Ovary (tissue), 9 donors: ENCODE results near the gene FRMD5. TPM values are rescaled to one million over a fixed set of nuclear protein-coding genes. Genes with fewer than 3 reads are reported as not detected.
"Not testable (repeated sequence)": the region's sequence is repeated elsewhere in the genome, so short reads cannot be mapped to it uniquely, and the experiment has no call there.

Source experiments
- DNase-seq, 5 donors: peaks; one replicate each; pipeline ENCODE4 v3.0.0-alpha.2; 2019 to 2020
- H3K27ac ChIP-seq, 2 donors: fragments of 200-600 bp; one replicate each; pipeline versions ENCODE4 v1.5.1 to v1.8.0; 2019 to 2022
- H3K27me3 ChIP-seq: fragments of 200-600 bp; one replicate; pipeline ENCODE4 v1.8.0; 2022
- H3K36me3 ChIP-seq: fragments of 200-600 bp; sonication (generic); one replicate; pipeline ENCODE4 v1.5.1; 2019
- H3K4me1 ChIP-seq: one replicate; pipeline ENCODE4 v1.8.1; 2013; ENCODE audit warnings: mild to moderate bottlenecking, moderate library complexity; ENCODE audit not compliant: insufficient read depth
- H3K4me3 ChIP-seq: fragments of 200-600 bp; sonication (generic); one replicate; pipeline ENCODE4 v1.5.1; 2017
- H3K9me3 ChIP-seq, 2 donors: fragments of 200-600 bp in 1 of 2; sonication (generic) in 1 of 2; one replicate each; pipeline versions ENCODE4 v1.5.1 to v1.8.1; 2013 to 2019; ENCODE audit warnings: mild to moderate bottlenecking in 1 of 2, moderate library complexity in 1 of 2
- EP300 ChIP-seq: sonication (generic); formaldehyde crosslinking; IDR thresholded peaks from one replicate; pipeline ENCODE4 v1.6.1; 2017; ENCODE audit warnings: antibody characterized with exemption
- POLR2A ChIP-seq: fragments of 450-650 bp; IDR thresholded peaks from one replicate; pipeline ENCODE4 v1.6.1; 2017; ENCODE audit warnings: antibody characterized with exemption, mild to moderate bottlenecking, moderate library complexity
- WGBS, 3 donors: extraction: QIAGEN DNeasy Blood & Tissue Kit in 1 of 3; methylation state at CpG; one replicate each; pipeline versions ENCODE4 v1.1.5 to v1.1.7; 2013 to 2017; 5-methylcytosine and 5-hydroxymethylcytosine counted together
- intact Hi-C, 4 donors: fragments of 100-400 bp; cut with DNase I; formaldehyde crosslinking; loops; one replicate each; pipeline versions ENCODE4 v1.11.0 to v1.15.1; 2022 to 2023
- polyA plus RNA-seq, 2 donors: library from polyadenylated mRNA; stranded (reverse); fragments of 200-250 nt in 1 of 2; fragments of 350-450 nt in 1 of 2; fragmentation: Illumina TruSeq in 1 of 2; extraction: RNeasy Lipid Tissue Mini Kit (QIAGEN cat#74804) in 1 of 2; gene quantifications; one replicate each; pipeline ENCODE4 v1.2.3, GENCODE V29; 2013 to 2014
- total RNA-seq, 7 donors: library from RNA; depleted of rRNA in 2 of 7; stranded (reverse); fragments of >200 nt in 2 of 7; fragmentation: NEBNext Ultra II Directional in 3 of 7; extraction: Animal tissue kit (Norgen Biotek cat#: 25700) in 3 of 7; gene quantifications; one replicate each; pipeline versions ENCODE4 v1.1.0 to v1.2.4, GENCODE V29; 2016 to 2023
- TF ChIP-seq, protein P1 (sequence below), 3 donors: fragments of 450-650 bp in 2 of 3; fragments of 200-600 bp in 1 of 3; IDR thresholded peaks; one replicate each; pipeline versions ENCODE4 v1.5.1 to v1.8.0; 2016 to 2022; ENCODE audit warnings: antibody characterized with exemption in 3 of 3, mild to moderate bottlenecking in 1 of 3
- donor health status: DM: no; HTN: no; CAD: no; lungs with moderate emphysema.
- donor health status: DM: no; HTN: no; CAD: no.
- donor health status: Bipolar disorder and iron deficiency.
- donor health status: DM: yes; HTN: yes; CAD: no.
- donor health status: DM: no; HTN: no; CAD: no.
- donor health status: DM: yes; HTN: yes; CAD: no.

Gene FRMD5
- total and polyA plus RNA-seq, 9 donors = 0.12 to 2.2 (median 0.32) TPM

GRCh38 chr15:44227584-44227983 lies 32.5 kb upstream of the FRMD5 start:
- Histone ChIP-seq H3K4me1 (no peaks in the 10 kb centered on the region), H3K36me3 (no peaks in the 10 kb centered on the region), H3K27ac (no peak overlapping the region), H3K27me3 (no peaks in the 10 kb centered on the region), H3K9me3 (no peaks in the 10 kb centered on the region), H3K4me3 (no peak overlapping the region)
- no peak for DNase-seq
- intact Hi-C loops = loop anchor here in 1 of 4 donors (10.0 kb wide), 1 partner anchor 333 kb away; no protein-coding TSS in a partner anchor
- no peak for TF ChIP-seq EP300
- TF ChIP-seq, protein P1, sequence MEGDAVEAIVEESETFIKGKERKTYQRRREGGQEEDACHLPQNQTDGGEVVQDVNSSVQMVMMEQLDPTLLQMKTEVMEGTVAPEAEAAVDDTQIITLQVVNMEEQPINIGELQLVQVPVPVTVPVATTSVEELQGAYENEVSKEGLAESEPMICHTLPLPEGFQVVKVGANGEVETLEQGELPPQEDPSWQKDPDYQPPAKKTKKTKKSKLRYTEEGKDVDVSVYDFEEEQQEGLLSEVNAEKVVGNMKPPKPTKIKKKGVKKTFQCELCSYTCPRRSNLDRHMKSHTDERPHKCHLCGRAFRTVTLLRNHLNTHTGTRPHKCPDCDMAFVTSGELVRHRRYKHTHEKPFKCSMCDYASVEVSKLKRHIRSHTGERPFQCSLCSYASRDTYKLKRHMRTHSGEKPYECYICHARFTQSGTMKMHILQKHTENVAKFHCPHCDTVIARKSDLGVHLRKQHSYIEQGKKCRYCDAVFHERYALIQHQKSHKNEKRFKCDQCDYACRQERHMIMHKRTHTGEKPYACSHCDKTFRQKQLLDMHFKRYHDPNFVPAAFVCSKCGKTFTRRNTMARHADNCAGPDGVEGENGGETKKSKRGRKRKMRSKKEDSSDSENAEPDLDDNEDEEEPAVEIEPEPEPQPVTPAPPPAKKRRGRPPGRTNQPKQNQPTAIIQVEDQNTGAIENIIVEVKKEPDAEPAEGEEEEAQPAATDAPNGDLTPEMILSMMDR (IDR thresholded peaks at IDR 0.05) = no peak
- no peak for TF ChIP-seq POLR2A

GRCh38 chr15:44227001-44227400 lies 31.9 kb upstream of the FRMD5 start:
- H3K9me3 ChIP-seq, H3K4me3 ChIP-seq, H3K4me1 ChIP-seq, H3K27ac ChIP-seq, H3K36me3 ChIP-seq, H3K27me3 ChIP-seq, DNase-seq: not testable (repeated sequence)
- 94 to 99% (median 97%) methylated on average over 4 of the region's 4 CpGs for WGBS, 3 donors
- intact Hi-C loops = loop anchor here in 1 of 4 donors (10.0 kb wide), 1 partner anchor 332 kb away; no protein-coding TSS in a partner anchor

- Histone ChIP-seq H3K9me3 (no peaks in the 10 kb centered on the region), H3K27me3 (no peaks in the 10 kb centered on the region), H3K4me1 (no peaks in the 10 kb centered on the region), H3K36me3 (no peaks in the 10 kb centered on the region), H3K27ac (no peak overlapping the region), H3K4me3 (no peak overlapping the region)
- no peak for DNase-seq
- no peak for TF ChIP-seq EP300
- TF ChIP-seq POLR2A = no peak
- 41 to 55% (median 55%) methylated on average over 1 of the region's 1 CpG for WGBS, 3 donors
- intact Hi-C loops = loop anchor here in 1 of 4 donors (10.0 kb wide), 1 partner anchor 328 kb away; no protein-coding TSS in a partner anchor
These were observed 27.4 kb upstream of the FRMD5 start for GRCh38 chr15:44222478-44222877.

DNA sequence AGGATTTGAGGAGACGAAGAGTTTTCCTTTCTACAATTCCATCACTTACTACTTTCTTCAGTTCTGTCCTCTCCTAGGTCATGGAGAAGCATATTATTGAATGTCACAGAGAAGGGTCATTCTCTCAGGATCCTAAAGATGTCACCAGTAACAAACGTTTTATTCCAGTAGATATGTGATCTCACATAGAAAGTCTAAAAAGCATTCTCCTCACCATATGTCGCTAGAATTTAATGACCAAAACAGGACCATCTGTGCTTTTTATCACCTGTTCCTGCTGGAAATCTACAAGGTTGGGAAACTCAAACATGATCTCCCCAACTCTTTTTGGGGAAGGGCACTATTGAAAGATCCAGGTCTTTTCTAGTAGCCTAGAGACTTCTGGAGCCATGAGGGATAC lies 24.0 kb upstream of the FRMD5 start:
- no peak for DNase-seq
- Histone ChIP-seq H3K4me1 (no peaks in the 10 kb centered on the region), H3K27me3 (no peaks in the 10 kb centered on the region), H3K27ac (no peak overlapping the region), H3K9me3 (no peaks in the 10 kb centered on the region), H3K36me3 (no peaks in the 10 kb centered on the region), H3K4me3 (no peak overlapping the region)
- intact Hi-C loops = no loop called here
- 61 to 73% (median 64%) methylated on average over 3 of the region's 3 CpGs for WGBS, 3 donors
- no peak for TF ChIP-seq POLR2A
- TF ChIP-seq, protein P1 (IDR thresholded peaks at IDR 0.05) = no peak
- TF ChIP-seq EP300 = no peak

DNA sequence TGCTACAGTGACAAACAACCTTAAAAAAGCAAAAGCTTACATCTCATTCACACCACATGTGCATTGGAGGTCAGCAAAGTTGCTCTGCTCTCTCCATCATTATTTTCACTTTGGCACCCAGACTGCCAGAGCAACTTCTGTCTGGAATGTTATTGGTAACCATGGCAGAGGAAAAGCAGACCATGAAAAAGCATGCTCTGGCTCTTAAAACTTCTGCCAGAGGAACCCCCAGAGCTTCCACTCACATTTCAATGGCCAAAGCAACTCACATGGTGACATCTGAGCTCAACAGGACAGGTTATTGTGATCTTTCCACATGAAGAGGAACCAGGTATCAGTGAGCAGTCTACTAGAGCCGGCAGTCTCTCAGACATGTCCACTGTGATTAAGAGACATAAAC lies 21.9 kb upstream of the FRMD5 start:
- intact Hi-C loops = no loop called here
- no peak for TF ChIP-seq EP300
- TF ChIP-seq, protein P1 (IDR thresholded peaks at IDR 0.05) = no peak
- no peak for TF ChIP-seq POLR2A
- Histone ChIP-seq H3K27ac (no peak overlapping the region), H3K9me3 (no peaks in the 10 kb centered on the region), H3K4me1 (no peaks in the 10 kb centered on the region), H3K36me3 (no peaks in the 10 kb centered on the region), H3K27me3 (no peaks in the 10 kb centered on the region), H3K4me3 (no peak overlapping the region)
- WGBS, 3 donors = 53 to 86% (median 61%) methylated on average over 1 of the region's 1 CpG
- DNase-seq = no peak

GRCh38 chr15:44215594-44215993 lies 20.5 kb upstream of the FRMD5 start:
- intact Hi-C loops = no loop called here
- no peaks in the 10 kb centered on the region for H3K36me3 ChIP-seq
- no peaks in the 10 kb centered on the region for H3K9me3 ChIP-seq
- no peak overlapping the region for H3K4me3 ChIP-seq
- 27 to 39% (median 38%) methylated on average over 3 of the region's 3 CpGs for WGBS, 3 donors
- H3K27ac ChIP-seq = no peak overlapping the region
- TF ChIP-seq POLR2A (no peak), EP300 (no peak)
- TF ChIP-seq, protein P1 (IDR thresholded peaks at IDR 0.05) = no peak
- no peak for DNase-seq
- H3K4me1 ChIP-seq = no peaks in the 10 kb centered on the region
- no peaks in the 10 kb centered on the region for H3K27me3 ChIP-seq
